Thymus (tissue), 11 donors: ENCODE results near the gene PARVB. TPM values are rescaled to one million over a fixed set of nuclear protein-coding genes. Genes with fewer than 3 reads are reported as not detected.
"Not testable (repeated sequence)": the region's sequence is repeated elsewhere in the genome, so short reads cannot be mapped to it uniquely, and the experiment has no call there.

Experiments
- DNase-seq, 9 donors: peaks; one replicate each; pipeline ENCODE4 v3.0.0-alpha.2; 2013; ENCODE audit warnings: low spot score in 9 of 9, low read depth in 6 of 9, missing footprints in 1 of 9
- H3K27ac ChIP-seq, 2 donors: one replicate each; pipeline ENCODE4 v1.5.1; 2013; ENCODE audit warnings: control low read depth in 1 of 2, low read depth in 1 of 2, low read length in 1 of 2, mild to moderate bottlenecking in 1 of 2, moderate library complexity in 1 of 2
- H3K27me3 ChIP-seq, 2 donors: one replicate each; pipeline ENCODE4 v1.5.1; 2013; ENCODE audit warnings: low read length in 1 of 2; ENCODE audit not compliant: control insufficient read depth in 2 of 2, insufficient read depth in 1 of 2
- H3K36me3 ChIP-seq, 2 donors: one replicate each; pipeline ENCODE4 v1.5.1; 2013; ENCODE audit warnings: low read length in 1 of 2, mild to moderate bottlenecking in 1 of 2, moderate library complexity in 1 of 2; ENCODE audit not compliant: control insufficient read depth in 2 of 2, insufficient read depth in 2 of 2
- H3K4me1 ChIP-seq, 2 donors: one replicate each; pipeline ENCODE4 v1.5.1; 2013; ENCODE audit warnings: low read length in 2 of 2; ENCODE audit not compliant: control insufficient read depth in 2 of 2, insufficient read depth in 2 of 2
- H3K4me3 ChIP-seq, 2 donors: one replicate each; pipeline ENCODE4 v1.5.1; 2013; ENCODE audit warnings: low read length in 2 of 2, control low read depth in 1 of 2, mild to moderate bottlenecking in 1 of 2
- H3K9me3 ChIP-seq, 2 donors: one replicate each; pipeline ENCODE4 v1.5.1; 2013; ENCODE audit warnings: low read length in 1 of 2, mild to moderate bottlenecking in 1 of 2; ENCODE audit not compliant: control insufficient read depth in 2 of 2, insufficient read depth in 1 of 2
- WGBS: extraction: QIAGEN DNeasy Blood & Tissue Kit; methylation state at CpG from one replicate; pipeline ENCODE4 v1.1.7; 2013; 5-methylcytosine and 5-hydroxymethylcytosine counted together
- polyA plus RNA-seq: library from polyadenylated mRNA; stranded (reverse); fragments of 200-250 nt; gene quantifications from one replicate; pipeline ENCODE4 v1.2.3, GENCODE V29; 2013
- total RNA-seq: library from RNA; stranded (reverse); fragments of 120-200 nt; gene quantifications from one replicate; pipeline ENCODE4 v1.2.4, GENCODE V29; 2013
- donor health status: healthy.

PARVB gene
- total and polyA plus RNA-seq, 2 donors: 14.5 to 15.2 TPM

DNA sequence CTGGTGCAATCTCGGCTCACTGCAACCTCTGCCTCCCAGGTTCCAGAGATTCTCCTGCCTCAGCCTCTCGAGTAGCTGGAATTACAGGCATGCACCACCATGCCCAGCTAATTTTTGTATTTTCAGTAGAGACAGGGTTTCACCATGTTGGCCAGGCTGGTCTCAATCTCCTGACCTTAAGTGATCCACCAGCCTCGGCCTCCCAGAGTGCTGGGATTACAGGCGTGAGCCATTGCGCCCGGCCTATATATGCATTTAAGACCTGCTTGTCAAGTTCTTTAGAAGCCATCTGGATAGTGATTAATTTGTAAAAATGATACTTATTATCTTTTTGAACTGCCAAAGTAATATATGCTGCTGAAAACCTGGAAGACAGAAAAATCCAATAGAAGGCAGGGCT lies 86.6 kb downstream of the PARVB start:
- H3K36me3 ChIP-seq, H3K9me3 ChIP-seq, H3K27me3 ChIP-seq, H3K4me3 ChIP-seq, H3K4me1 ChIP-seq, H3K27ac ChIP-seq, DNase-seq: not testable (repeated sequence)
- 98% methylated on average over 6 of the region's 6 CpGs for WGBS

GRCh38 chr22:44111562-44112155 lies 87.6 kb downstream of the PARVB start:
- Histone ChIP-seq H3K9me3 (no peaks in the 10 kb centered on the region), H3K27ac (no peak overlapping the region), H3K4me3 (no peak overlapping the region), H3K36me3 (no peaks in the 10 kb centered on the region), H3K27me3 (no peaks in the 10 kb centered on the region), H3K4me1 (peaks cover 0 to 4% of the 10 kb centered on the region in 2 donors)
- DNase-seq: no peak
- 91% methylated on average over 9 of the region's 9 CpGs for WGBS

DNA sequence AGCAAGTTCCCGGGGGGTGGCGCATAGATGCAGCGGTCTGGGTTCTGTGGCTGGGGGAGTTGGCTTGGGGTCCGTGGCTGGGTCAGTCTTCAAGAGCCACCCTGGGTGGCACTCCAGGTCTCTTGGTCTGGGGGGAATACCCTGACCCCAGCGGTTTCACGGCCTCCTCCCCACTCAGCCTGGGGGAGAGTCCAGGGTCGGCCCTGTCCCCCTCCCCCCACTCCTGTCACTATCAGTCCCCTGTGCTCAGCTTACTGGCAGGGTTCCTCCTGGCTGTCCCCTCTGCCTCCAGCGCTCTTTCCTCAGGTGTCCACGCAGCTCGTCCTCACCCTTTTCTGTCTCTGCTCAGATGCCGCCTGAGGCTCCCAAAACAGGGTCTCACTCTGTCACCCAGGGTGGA lies 88.1 kb downstream of the PARVB start:
- Histone ChIP-seq H3K4me3 (no peak overlapping the region), H3K27me3 (no peaks in the 10 kb centered on the region), H3K9me3 (no peaks in the 10 kb centered on the region), H3K36me3 (no peaks in the 10 kb centered on the region), H3K27ac (no peak overlapping the region), H3K4me1 (peaks cover 0 to 8% of the 10 kb centered on the region in 2 donors)
- WGBS: 96% methylated on average over 11 of the region's 11 CpGs
- no peak for DNase-seq

DNA sequence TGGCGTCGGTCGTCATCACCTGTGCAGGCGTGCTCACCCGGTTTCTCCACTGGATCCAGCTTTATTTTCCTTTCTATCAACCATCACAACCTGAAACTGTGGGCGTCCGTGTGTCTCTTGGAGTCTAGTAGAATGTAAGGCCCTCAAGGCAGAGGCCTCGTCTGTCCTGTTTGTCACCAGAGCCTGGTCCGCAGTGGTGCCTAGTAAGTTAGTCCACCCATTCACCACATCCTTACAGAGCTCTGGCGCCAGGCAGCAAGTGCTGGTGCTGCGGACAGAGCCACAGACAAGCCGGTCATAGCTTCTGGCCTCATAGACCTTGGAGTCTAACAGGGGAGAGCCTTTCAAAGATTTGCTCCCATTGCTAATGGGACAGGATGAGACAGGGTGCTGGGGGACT lies 92.2 kb downstream of the PARVB start:
- no peak for DNase-seq
- H3K4me1 ChIP-seq: peaks cover 0 to 8% of the 10 kb centered on the region in 2 donors

DNA sequence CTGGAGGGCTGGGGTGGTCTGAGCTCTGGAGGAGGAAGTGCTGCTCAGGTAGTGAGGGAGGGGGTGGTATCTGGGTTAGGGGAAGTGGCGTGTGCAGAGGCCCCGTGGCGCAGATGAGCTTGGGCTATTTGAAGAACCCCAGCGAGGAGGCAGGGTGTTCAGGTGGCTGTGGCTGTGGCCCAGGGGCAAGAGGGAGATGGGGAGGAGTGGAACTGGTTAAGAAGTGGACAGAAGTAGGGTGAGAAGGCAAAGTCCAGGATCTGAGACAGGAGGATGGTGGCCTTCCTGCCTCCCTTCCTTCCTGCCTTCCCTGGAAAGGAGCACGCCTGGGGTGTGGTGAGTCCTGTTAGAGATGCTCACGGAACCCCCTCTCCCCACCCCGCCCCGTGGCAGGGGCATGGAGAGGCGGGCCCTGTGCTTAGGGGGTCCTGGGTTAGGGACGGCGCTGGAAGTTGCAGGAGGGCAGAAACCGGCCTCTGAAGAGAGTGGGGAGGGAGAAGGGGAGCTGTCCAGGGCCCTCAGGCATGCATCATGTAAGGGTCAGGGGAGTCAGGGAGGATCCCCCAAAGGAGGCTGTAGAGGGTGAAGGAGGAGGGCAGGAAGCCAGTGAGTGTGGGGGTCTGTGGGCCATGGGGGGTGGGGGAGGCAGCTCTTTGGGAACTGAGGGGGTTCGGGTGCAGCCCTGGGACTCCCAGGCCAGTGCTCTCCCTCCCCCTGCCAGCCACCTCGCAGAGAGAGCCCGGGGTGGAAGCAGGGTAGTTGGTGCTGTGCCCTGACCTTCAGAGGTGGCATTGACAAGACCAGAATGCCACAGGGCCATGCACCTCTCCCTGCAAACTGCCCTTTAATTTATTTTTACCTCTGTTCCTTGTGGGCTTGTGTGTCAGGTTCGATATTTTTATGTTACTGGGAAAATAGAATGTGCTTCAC lies 92.9 kb downstream of the PARVB start:
- H3K36me3 ChIP-seq: no peaks in the 10 kb centered on the region
- peaks cover 0 to 3% of the 10 kb centered on the region in 2 donors for H3K9me3 ChIP-seq
- H3K27ac ChIP-seq: no peak overlapping the region
- WGBS: 77% methylated on average over 16 of the region's 16 CpGs
- H3K27me3 ChIP-seq: no peaks in the 10 kb centered on the region
- no peak overlapping the region for H3K4me3 ChIP-seq
- H3K4me1 ChIP-seq: peaks cover 0 to 8% of the 10 kb centered on the region in 2 donors
- peak in 2 of 9 donors; percentile 7 to 22 for DNase-seq

More for the DNA sequence above, 92.2 kb downstream of the PARVB start:
- peaks cover 0 to 3% of the 10 kb centered on the region in 2 donors for H3K9me3 ChIP-seq
- 95% methylated on average over 12 of the region's 12 CpGs for WGBS
- no peak overlapping the region for H3K27ac ChIP-seq
- no peak overlapping the region for H3K4me3 ChIP-seq
- H3K27me3 ChIP-seq: no peaks in the 10 kb centered on the region
- no peaks in the 10 kb centered on the region for H3K36me3 ChIP-seq

- no peaks in the 10 kb centered on the region for H3K36me3 ChIP-seq
- H3K4me1 ChIP-seq: peaks cover 0 to 8% of the 10 kb centered on the region in 2 donors
- H3K9me3 ChIP-seq: peaks cover 0 to 3% of the 10 kb centered on the region in 2 donors
- H3K27ac ChIP-seq: no peak overlapping the region
- 96% methylated on average over 3 of the region's 3 CpGs for WGBS
- no peak overlapping the region for H3K4me3 ChIP-seq
- no peaks in the 10 kb centered on the region for H3K27me3 ChIP-seq
- no peak for DNase-seq
Observed at GRCh38 chr22:44117746-44118145, 93.6 kb downstream of the PARVB start.

DNA sequence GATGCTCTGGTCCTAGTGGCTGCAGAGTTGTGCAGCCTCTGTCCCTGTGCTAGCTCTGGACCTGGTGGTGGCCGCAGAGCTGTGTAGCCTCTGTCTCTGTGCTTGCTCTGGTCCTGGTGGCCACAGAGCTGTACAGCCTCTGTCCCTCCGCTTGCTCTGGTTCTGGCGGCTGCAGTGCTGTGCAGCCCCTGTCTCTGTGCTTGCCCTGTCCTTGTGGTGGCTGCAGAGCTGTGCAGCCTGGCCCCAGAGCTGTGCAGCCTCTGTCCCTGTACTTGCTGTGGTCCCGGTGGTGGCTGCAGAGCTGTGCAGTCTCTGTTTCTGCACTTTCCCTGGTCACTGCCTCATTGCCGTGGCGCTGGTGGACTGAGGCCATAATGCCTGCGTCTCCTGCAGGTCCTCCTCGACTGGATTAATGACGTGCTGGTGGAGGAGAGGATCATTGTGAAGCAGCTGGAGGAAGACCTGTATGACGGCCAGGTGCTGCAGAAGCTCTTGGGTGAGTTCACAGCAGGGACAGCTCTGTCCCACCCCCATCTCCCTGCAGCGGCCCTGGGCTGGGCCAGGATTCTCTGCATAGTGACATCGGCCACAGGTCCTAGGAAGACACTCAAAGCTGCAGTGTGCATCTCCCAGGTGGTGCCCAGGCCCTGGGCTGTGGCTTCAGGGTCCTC lies 94.7 kb downstream of the PARVB start:
- H3K27ac ChIP-seq: no peak overlapping the region
- no peak for DNase-seq
- H3K4me1 ChIP-seq: peaks cover 0 to 8% of the 10 kb centered on the region in 2 donors
- 89% methylated on average over 12 of the region's 12 CpGs for WGBS
- H3K27me3 ChIP-seq: no peaks in the 10 kb centered on the region
- no peak overlapping the region for H3K4me3 ChIP-seq
- H3K36me3 ChIP-seq: no peaks in the 10 kb centered on the region
- H3K9me3 ChIP-seq: peaks cover 0 to 3% of the 10 kb centered on the region in 2 donors

DNA sequence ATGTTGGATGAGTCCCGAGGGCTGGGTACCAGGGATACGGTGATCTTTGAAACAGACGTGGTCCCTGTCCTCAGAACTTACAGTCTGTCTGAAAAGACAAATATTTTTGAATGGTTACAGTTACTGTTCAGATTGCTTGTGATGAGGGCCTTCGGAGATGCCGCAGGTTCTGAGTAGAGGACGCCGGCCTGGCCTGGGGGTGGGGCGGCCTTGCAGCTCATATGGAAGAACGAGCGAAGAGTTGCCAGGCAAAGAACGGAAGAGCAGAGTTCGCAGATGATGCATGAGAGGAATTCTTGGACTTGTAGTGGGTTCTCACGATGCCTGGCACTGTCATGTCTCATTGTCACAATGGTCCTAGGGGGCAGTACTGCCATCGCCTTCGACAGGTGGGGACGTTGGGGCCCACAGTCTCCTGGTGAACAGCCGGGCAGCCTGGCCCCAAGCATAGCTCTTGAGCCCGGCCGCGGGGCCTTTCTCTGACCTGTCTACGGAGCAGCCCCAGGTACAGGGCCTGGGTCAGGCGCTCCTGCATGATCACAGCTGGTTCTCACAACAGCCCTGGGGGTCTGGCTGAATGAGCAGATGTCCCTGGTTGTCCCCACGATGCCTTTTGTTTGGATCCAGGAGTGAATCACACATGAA lies 95.7 kb downstream of the PARVB start:
- Histone ChIP-seq H3K27ac (no peak overlapping the region), H3K36me3 (no peaks in the 10 kb centered on the region), H3K9me3 (peaks cover 0 to 3% of the 10 kb centered on the region in 2 donors), H3K27me3 (no peaks in the 10 kb centered on the region), H3K4me1 (peaks cover 0 to 8% of the 10 kb centered on the region in 2 donors), H3K4me3 (no peak overlapping the region)
- WGBS: 95% methylated on average over 23 of the region's 23 CpGs
- no peak for DNase-seq
